K562 (cell line): ENCODE data around the gene TLNRD1. TPM values are rescaled to one million over a fixed set of nuclear protein-coding genes. Genes with fewer than 3 reads are reported as not detected.

ENCODE experiments used
- BDP1 ChIP-seq: IDR thresholded peaks from 3 replicates; pipeline ENCODE4 v1.6.1; 2011; ENCODE audit not compliant: insufficient read length, insufficient read depth
- ELF2 ChIP-seq: fragments of 250-450 bp; sonication (Bioruptor Pico); IDR thresholded peaks from 2 replicates; pipeline ENCODE4 v1.5.0; 2021; ENCODE audit warnings: mild to moderate bottlenecking
- GATAD2A ChIP-seq: fragments of 450-650 bp; IDR thresholded peaks from 2 replicates; pipeline ENCODE4 v1.6.1; 2017
- HDAC1 ChIP-seq, 2 experiments: fragments of 450-650 bp; IDR thresholded peaks; 2 replicates each; pipeline ENCODE4 v1.6.1; 2016 to 2017; ENCODE audit warnings: inconsistent platforms in 1 of 2, mild to moderate bottlenecking in 1 of 2, moderate library complexity in 1 of 2
- MTA2 ChIP-seq: fragments of 450-650 bp; IDR thresholded peaks from 2 replicates; pipeline ENCODE4 v1.6.1; 2016; ENCODE audit warnings: low read depth
- OTX1 ChIP-seq: fragments of 450-650 bp; formaldehyde crosslinking; IDR thresholded peaks from 2 replicates; pipeline ENCODE4 v1.4.0; 2022; ENCODE audit warnings: mild to moderate bottlenecking
- SREBF1 ChIP-seq: fragments of 150-350 bp; IDR thresholded peaks from 2 replicates; pipeline ENCODE4 v1.6.1; 2014; ENCODE audit warnings: antibody characterized with exemption, low read depth, low read length, borderline replicate concordance
- STAT5A ChIP-seq: IDR thresholded peaks from 2 replicates; pipeline ENCODE4 v1.6.1; 2012; ENCODE audit warnings: low read length, inconsistent platforms, borderline replicate concordance
- ZC3H8 ChIP-seq: fragments of 450-650 bp; IDR thresholded peaks from 2 replicates; pipeline ENCODE4 v1.6.1; 2017
- ZNF184 ChIP-seq: sonication (generic); formaldehyde crosslinking; IDR thresholded peaks from 2 replicates; pipeline ENCODE4 v1.5.0; 2020; ENCODE audit warnings: missing genetic modification reagents
- ZNF224 ChIP-seq: sonication (generic); formaldehyde crosslinking; IDR thresholded peaks from 2 replicates; pipeline ENCODE4 v1.8.0; 2022; ENCODE audit warnings: mild to moderate bottlenecking, missing genetic modification reagents
- ZNF436 ChIP-seq: fragments of 250-450, 450-650 bp; sonication (Bioruptor Pico); formaldehyde crosslinking; IDR thresholded peaks from 2 replicates; pipeline ENCODE4 v1.7.0; 2020; ENCODE audit warnings: mild to moderate bottlenecking
- polyA plus RNA-seq, 8 experiments: library from polyadenylated mRNA; depleted of rRNA in 4 of 8; stranded (reverse) in 5 of 8; unstranded in 3 of 8; fragments of >200 nt; fragmentation: Nextera tagmentation in 2 of 8; fragmentation: Illumina TruSeq in 1 of 8; extraction: Ambion mirVana in 2 of 8; extraction: Trizol in 1 of 8; gene quantifications; 2 replicates each; pipeline versions ENCODE4 v1.2.1 to v1.2.3, GENCODE V29; 2011 to 2014; ENCODE audit warnings: inconsistent platforms in 1 of 8, missing spikeins in 1 of 8
- total RNA-seq, 7 experiments: library from RNA; depleted of rRNA in 6 of 7; stranded (reverse); fragments of >200 nt in 6 of 7; fragmentation: Illumina TruSeq in 2 of 7; extraction: Trizol in 2 of 7; gene quantifications; 2 replicates each; pipeline versions ENCODE4 v1.2.1 to v1.2.3, GENCODE V29; 2011 to 2021; ENCODE audit warnings: low replicate concordance in 1 of 7
- TF ChIP-seq, protein P1 (sequence below): fragments of 200-400 bp; formaldehyde crosslinking; IDR thresholded peaks from 2 replicates; pipeline ENCODE4 v1.6.1; 2017; ENCODE audit warnings: mild to moderate bottlenecking, low read depth, low read length, moderate library complexity
- TF ChIP-seq, protein P2 (sequence below): fragments of 200-800 bp; sonication (Bioruptor generic); IDR thresholded peaks from 2 replicates; pipeline ENCODE4 v1.6.1; 2016; ENCODE audit warnings: missing genetic modification characterization, missing compliant biosample characterization
- TF ChIP-seq, protein P3 (sequence below): sonication (generic); formaldehyde crosslinking; IDR thresholded peaks from 2 replicates; pipeline ENCODE4 v1.8.1; 2023; ENCODE audit warnings: mild to moderate bottlenecking, missing genetic modification reagents
- TF ChIP-seq, protein P4 (sequence below), 2 experiments: fragments of 200-800 bp in 1 of 2; sonication (Bioruptor generic) in 1 of 2; sonication (generic) in 1 of 2; formaldehyde crosslinking in 1 of 2; IDR thresholded peaks in 1 of 2; conservative IDR thresholded peaks in 1 of 2; 2 replicates each; pipeline versions ENCODE4 v1.5.0 to v1.6.1; 2016 to 2020; ENCODE audit warnings: missing compliant biosample characterization in 1 of 2, missing genetic modification characterization in 1 of 2, missing genetic modification reagents in 1 of 2
- TF ChIP-seq, protein P5 (sequence below), 2 experiments: fragments of 250-450 bp in 1 of 2; fragments of 450-650 bp in 1 of 2; sonication (Bioruptor Pico) in 1 of 2; IDR thresholded peaks; 2 replicates each; pipeline versions ENCODE4 v1.6.1 to v1.8.0; 2016 to 2021; ENCODE audit warnings: mild to moderate bottlenecking in 2 of 2, moderate library complexity in 2 of 2, missing compliant biosample characterization in 1 of 2, missing genetic modification characterization in 1 of 2

The TLNRD1 gene
- total and polyA plus RNA-seq, 9 of the 15 experiments (the other 6 are each of a cell fraction or from before 2014, with no cell fraction given): 1.1 to 33.1 (median 5.7) TPM

DNA sequence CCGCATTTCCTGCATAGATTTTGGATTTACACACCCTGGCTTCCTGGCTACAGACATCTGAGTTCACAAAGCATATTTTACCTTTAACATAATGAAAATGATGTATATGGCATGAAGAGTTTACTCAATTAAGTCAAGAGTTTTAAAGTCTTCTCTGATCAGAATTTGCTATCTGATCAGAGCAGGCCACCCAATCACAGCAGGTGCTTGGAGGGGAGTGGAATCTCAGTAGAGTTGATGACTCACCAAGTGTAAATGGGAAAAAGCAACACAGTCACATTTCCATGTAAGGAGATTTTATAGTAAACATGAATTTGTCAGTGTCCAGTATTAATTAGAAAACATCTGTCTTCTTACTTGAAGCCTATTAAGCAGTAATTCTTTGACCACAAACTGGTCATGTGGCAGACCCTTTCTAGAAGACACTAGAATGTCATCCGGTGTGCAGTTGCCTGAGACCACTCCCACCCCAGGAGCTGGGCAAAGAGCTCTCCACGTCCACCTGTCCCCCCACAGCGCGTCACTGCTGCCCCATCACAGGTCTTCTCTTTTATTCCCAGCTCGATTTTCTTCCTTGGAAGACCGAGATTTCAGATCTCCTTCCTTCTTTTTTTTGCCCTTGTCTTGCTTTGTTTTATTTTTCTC, 21.9 kb upstream of the TLNRD1 start (continued):
- TF ChIP-seq, protein P1, sequence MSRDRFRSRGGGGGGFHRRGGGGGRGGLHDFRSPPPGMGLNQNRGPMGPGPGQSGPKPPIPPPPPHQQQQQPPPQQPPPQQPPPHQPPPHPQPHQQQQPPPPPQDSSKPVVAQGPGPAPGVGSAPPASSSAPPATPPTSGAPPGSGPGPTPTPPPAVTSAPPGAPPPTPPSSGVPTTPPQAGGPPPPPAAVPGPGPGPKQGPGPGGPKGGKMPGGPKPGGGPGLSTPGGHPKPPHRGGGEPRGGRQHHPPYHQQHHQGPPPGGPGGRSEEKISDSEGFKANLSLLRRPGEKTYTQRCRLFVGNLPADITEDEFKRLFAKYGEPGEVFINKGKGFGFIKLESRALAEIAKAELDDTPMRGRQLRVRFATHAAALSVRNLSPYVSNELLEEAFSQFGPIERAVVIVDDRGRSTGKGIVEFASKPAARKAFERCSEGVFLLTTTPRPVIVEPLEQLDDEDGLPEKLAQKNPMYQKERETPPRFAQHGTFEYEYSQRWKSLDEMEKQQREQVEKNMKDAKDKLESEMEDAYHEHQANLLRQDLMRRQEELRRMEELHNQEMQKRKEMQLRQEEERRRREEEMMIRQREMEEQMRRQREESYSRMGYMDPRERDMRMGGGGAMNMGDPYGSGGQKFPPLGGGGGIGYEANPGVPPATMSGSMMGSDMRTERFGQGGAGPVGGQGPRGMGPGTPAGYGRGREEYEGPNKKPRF: no peak
- TF ChIP-seq STAT5A (0 out of 2 replicates have a peak, but pooled peaks have one; percentile 17), OTX1 (CRISPR knock-in tag) (no peak), SREBF1 (no peak), MTA2 (no peak), ZNF184 (CRISPR knock-in tag) (no peak), ELF2 (CRISPR knock-in tag) (no peak), ZNF436 (CRISPR knock-in tag) (no peak), ZC3H8 (no peak), GATAD2A (no peak), ZNF224 (CRISPR knock-in tag) (no peak), BDP1 (no peak), HDAC1 (IDR thresholded peaks at IDR 0.05) (peak in 1 of 2 experiments; percentile 73; a peak in 2 of 4 replicates)
- TF ChIP-seq, protein P2, sequence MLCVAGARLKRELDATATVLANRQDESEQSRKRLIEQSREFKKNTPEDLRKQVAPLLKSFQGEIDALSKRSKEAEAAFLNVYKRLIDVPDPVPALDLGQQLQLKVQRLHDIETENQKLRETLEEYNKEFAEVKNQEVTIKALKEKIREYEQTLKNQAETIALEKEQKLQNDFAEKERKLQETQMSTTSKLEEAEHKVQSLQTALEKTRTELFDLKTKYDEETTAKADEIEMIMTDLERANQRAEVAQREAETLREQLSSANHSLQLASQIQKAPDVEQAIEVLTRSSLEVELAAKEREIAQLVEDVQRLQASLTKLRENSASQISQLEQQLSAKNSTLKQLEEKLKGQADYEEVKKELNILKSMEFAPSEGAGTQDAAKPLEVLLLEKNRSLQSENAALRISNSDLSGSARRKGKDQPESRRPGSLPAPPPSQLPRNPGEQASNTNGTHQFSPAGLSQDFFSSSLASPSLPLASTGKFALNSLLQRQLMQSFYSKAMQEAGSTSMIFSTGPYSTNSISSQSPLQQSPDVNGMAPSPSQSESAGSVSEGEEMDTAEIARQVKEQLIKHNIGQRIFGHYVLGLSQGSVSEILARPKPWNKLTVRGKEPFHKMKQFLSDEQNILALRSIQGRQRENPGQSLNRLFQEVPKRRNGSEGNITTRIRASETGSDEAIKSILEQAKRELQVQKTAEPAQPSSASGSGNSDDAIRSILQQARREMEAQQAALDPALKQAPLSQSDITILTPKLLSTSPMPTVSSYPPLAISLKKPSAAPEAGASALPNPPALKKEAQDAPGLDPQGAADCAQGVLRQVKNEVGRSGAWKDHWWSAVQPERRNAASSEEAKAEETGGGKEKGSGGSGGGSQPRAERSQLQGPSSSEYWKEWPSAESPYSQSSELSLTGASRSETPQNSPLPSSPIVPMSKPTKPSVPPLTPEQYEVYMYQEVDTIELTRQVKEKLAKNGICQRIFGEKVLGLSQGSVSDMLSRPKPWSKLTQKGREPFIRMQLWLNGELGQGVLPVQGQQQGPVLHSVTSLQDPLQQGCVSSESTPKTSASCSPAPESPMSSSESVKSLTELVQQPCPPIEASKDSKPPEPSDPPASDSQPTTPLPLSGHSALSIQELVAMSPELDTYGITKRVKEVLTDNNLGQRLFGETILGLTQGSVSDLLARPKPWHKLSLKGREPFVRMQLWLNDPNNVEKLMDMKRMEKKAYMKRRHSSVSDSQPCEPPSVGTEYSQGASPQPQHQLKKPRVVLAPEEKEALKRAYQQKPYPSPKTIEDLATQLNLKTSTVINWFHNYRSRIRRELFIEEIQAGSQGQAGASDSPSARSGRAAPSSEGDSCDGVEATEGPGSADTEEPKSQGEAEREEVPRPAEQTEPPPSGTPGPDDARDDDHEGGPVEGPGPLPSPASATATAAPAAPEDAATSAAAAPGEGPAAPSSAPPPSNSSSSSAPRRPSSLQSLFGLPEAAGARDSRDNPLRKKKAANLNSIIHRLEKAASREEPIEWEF: no peak
- TF ChIP-seq, protein P3, sequence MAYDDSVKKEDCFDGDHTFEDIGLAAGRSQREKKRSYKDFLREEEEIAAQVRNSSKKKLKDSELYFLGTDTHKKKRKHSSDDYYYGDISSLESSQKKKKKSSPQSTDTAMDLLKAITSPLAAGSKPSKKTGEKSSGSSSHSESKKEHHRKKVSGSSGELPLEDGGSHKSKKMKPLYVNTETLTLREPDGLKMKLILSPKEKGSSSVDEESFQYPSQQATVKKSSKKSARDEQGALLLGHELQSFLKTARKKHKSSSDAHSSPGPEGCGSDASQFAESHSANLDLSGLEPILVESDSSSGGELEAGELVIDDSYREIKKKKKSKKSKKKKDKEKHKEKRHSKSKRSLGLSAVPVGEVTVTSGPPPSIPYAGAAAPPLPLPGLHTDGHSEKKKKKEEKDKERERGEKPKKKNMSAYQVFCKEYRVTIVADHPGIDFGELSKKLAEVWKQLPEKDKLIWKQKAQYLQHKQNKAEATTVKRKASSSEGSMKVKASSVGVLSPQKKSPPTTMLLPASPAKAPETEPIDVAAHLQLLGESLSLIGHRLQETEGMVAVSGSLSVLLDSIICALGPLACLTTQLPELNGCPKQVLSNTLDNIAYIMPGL (CRISPR knock-in tag): no peak
- TF ChIP-seq, protein P4, sequence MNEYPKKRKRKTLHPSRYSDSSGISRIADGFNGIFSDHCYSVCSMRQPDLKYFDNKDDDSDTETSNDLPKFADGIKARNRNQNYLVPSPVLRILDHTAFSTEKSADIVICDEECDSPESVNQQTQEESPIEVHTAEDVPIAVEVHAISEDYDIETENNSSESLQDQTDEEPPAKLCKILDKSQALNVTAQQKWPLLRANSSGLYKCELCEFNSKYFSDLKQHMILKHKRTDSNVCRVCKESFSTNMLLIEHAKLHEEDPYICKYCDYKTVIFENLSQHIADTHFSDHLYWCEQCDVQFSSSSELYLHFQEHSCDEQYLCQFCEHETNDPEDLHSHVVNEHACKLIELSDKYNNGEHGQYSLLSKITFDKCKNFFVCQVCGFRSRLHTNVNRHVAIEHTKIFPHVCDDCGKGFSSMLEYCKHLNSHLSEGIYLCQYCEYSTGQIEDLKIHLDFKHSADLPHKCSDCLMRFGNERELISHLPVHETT (CRISPR knock-in tag; conservative IDR thresholded peaks at IDR 0.05 in 1 of 2, IDR thresholded peaks at IDR 0.05 in 1 of 2): no peak
- TF ChIP-seq, protein P5, sequence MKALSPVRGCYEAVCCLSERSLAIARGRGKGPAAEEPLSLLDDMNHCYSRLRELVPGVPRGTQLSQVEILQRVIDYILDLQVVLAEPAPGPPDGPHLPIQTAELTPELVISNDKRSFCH (CRISPR knock-in tag; IDR thresholded peaks at IDR 0.05): no peak
- TF ChIP-seq, protein P5 (tag; IDR thresholded peaks at IDR 0.05): no peak
